BLaER1 treated with 17β-estradiol and CSF1 and Interleukin-3, amounts not matched to agents 10 nM and 100 nM (cell line): ENCODE measurements around the gene NTM.

ENCODE experiments used
- H3K27ac ChIP-seq, 11 experiments: shearing (Covaris generic); formaldehyde crosslinking; 2 replicates each; pipeline ENCODE4 v1.8.1; 2022
- H3K27me3 ChIP-seq, 11 experiments: shearing (Covaris generic); formaldehyde crosslinking; 2 replicates each; pipeline ENCODE4 v1.8.1; 2022
- H3K36me3 ChIP-seq, 11 experiments: shearing (Covaris generic); formaldehyde crosslinking; 2 replicates each; pipeline ENCODE4 v1.8.1; 2022
- H3K4me1 ChIP-seq, 10 experiments: shearing (Covaris generic); formaldehyde crosslinking; 2 replicates each; pipeline ENCODE4 v1.8.1; 2022
- H3K4me2 ChIP-seq, 11 experiments: shearing (Covaris generic); formaldehyde crosslinking; 2 replicates each; pipeline ENCODE4 v1.8.1; 2022
- H3K4me3 ChIP-seq, 10 experiments: shearing (Covaris generic); formaldehyde crosslinking; 2 replicates each; pipeline ENCODE4 v1.8.1; 2022
- H3K9ac ChIP-seq, 11 experiments: shearing (Covaris generic); formaldehyde crosslinking; 2 replicates each; pipeline ENCODE4 v1.8.1; 2022
- H3K9me3 ChIP-seq, 11 experiments: shearing (Covaris generic); formaldehyde crosslinking; replicated peaks in 1 of 11; 2 replicates each; pipeline ENCODE4 v1.8.1; 2022
- H4K20me1 ChIP-seq, 11 experiments: shearing (Covaris generic); formaldehyde crosslinking; 2 replicates each; pipeline ENCODE4 v1.8.1; 2022
- Cebpa-rat ChIP-seq, 11 experiments: shearing (Covaris generic); IDR thresholded peaks; 2 replicates each; pipeline ENCODE4 v1.8.1; 2022

Gene NTM

DNA sequence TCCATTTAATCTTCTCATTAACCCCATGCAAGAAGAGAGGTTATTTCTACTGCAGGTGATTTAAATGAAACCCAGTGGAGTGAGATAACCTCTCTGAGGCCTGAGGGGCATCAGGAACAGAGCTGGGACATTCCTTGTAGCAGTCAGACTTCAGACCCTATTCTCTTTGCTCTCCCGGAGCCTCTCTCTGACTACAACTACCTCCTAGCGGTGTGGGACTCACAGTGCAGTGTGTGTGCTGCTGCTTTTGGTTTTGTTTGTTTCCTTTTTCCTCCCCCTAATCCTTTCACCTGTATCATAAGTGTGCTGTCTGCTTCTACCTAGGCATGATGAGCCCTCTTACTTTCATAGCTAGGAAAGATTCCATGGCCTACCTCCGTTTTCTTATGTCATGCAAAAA is 769.6 kb downstream of the NTM start:
- no peak overlapping the region for H3K4me3 ChIP-seq
- no peak for TF ChIP-seq Cebpa-rat (IDR thresholded peaks at IDR 0.05)
- no peaks in the 10 kb centered on the region for H3K36me3 ChIP-seq
- H3K9me3 ChIP-seq, result no peaks in the 10 kb centered on the region
- no peak overlapping the region for H3K4me2 ChIP-seq
- H3K9ac ChIP-seq, result no peak overlapping the region
- H3K27me3 ChIP-seq, result no peaks in the 10 kb centered on the region
- H3K27ac ChIP-seq, result no peak overlapping the region
- no peaks in the 10 kb centered on the region for H3K4me1 ChIP-seq
- no peaks in the 10 kb centered on the region for H4K20me1 ChIP-seq

DNA sequence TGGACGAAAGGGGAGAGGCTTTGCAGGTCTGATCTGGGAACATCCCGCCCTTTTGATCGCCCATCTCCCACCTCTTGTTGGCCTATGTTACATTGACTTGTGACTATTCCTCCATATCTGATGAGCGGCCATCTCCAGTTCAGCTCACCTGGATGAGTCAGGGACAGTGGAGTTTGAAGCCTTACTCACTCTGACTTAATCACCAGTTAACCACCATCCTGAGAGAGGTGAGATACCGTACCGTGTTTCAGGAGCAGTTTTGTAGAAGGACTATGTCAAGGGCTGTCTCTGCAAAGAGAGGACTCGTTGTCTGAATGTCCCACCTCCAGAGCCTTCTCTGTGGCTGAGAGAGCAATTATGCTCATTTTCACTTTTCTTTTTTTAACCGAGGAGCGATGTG is 771.7 kb downstream of the NTM start:
- no peaks in the 10 kb centered on the region for H3K9me3 ChIP-seq
- H3K36me3 ChIP-seq, result no peaks in the 10 kb centered on the region
- no peaks in the 10 kb centered on the region for H3K27me3 ChIP-seq
- no peaks in the 10 kb centered on the region for H3K4me1 ChIP-seq
- no peak overlapping the region for H3K9ac ChIP-seq
- TF ChIP-seq Cebpa-rat (IDR thresholded peaks at IDR 0.05), result no peak
- H4K20me1 ChIP-seq, result no peaks in the 10 kb centered on the region
- no peak overlapping the region for H3K27ac ChIP-seq
- H3K4me3 ChIP-seq, result no peak overlapping the region
- no peak overlapping the region for H3K4me2 ChIP-seq

DNA sequence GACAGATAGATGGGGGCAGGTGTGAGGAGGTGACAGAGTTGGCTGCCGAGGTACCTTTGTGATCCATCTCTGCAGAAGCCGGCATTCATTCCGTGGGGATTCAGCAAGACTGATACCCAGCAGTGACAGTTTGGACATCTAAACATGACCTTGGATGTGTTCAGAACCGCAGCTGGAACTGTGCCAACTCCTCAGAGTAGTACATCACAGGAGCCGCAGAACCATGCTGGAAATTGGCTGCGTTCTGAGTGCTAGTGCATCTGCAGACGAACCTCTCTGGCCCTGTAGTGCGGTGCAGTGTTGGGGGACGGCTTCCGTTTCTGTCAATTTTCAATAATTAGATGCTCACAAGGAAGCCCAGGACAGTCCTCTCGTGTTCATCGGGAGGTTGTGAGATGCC is 772.1 kb downstream of the NTM start:
- no peak overlapping the region for H3K9ac ChIP-seq
- H3K27me3 ChIP-seq, result no peaks in the 10 kb centered on the region
- H3K4me3 ChIP-seq, result no peak overlapping the region
- H3K4me2 ChIP-seq, result no peak overlapping the region
- H3K4me1 ChIP-seq, result no peaks in the 10 kb centered on the region
- no peak overlapping the region for H3K27ac ChIP-seq
- no peak for TF ChIP-seq Cebpa-rat (IDR thresholded peaks at IDR 0.05)
- H4K20me1 ChIP-seq, result no peaks in the 10 kb centered on the region
- H3K9me3 ChIP-seq, result no peaks in the 10 kb centered on the region
- no peaks in the 10 kb centered on the region for H3K36me3 ChIP-seq

DNA sequence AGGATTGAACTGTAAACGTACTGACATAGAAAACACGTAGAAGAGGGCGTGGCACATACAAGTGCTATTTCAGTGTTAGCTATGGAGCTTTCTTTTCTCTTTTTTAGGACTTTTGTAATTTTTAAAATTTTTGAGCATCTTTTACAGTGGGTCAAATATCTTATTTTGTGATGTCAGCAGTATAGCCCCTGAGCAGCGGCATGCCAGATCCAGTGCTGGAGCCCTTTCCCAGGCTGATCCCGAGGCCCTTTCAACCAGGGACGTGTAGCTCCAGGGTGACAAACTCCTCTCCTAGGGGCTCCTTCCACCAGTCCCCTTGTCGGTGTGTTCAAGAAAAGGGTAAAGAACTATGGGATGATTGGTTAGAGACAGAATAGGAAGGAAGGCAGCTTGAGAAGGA is 777.0 kb downstream of the NTM start:
- Histone ChIP-seq H3K36me3 (no peaks in the 10 kb centered on the region), H3K27ac (no peak overlapping the region), H3K9me3 (no peaks in the 10 kb centered on the region)

DNA sequence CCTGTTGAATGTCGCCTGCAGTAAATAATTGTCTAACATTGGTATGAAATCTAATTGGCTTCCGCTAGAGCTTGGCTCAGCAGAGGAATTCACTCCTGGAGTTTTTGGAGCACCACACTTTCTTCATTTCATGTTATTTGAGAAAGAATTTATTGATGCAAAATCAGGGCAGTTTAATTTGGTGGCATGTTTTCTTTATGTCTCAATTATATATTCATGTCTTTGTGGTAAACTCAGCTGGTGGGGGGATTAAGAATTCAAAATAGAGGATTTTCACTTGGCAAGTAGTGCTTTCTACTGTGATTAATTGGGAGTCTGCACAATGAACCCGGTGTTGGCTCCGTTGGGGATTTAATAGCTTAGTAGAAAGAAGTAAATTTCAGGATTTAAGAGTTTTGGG is 784.4 kb downstream of the NTM start:
- Histone ChIP-seq H3K27ac (no peak overlapping the region), H3K9ac (no peak overlapping the region), H3K36me3 (no peaks in the 10 kb centered on the region), H3K4me2 (no peak overlapping the region), H3K9me3 (no peaks in the 10 kb centered on the region), H4K20me1 (no peaks in the 10 kb centered on the region), H3K27me3 (no peaks in the 10 kb centered on the region), H3K4me1 (no peaks in the 10 kb centered on the region), H3K4me3 (no peak overlapping the region)
- TF ChIP-seq Cebpa-rat (IDR thresholded peaks at IDR 0.05), result no peak

More for the DNA sequence above, 777.0 kb downstream of the NTM start:
- Histone ChIP-seq H3K4me3 (no peak overlapping the region), H3K4me2 (no peak overlapping the region), H3K9ac (no peak overlapping the region), H4K20me1 (no peaks in the 10 kb centered on the region), H3K27me3 (no peaks in the 10 kb centered on the region), H3K4me1 (no peaks in the 10 kb centered on the region)
- TF ChIP-seq Cebpa-rat (IDR thresholded peaks at IDR 0.05), result no peak

DNA sequence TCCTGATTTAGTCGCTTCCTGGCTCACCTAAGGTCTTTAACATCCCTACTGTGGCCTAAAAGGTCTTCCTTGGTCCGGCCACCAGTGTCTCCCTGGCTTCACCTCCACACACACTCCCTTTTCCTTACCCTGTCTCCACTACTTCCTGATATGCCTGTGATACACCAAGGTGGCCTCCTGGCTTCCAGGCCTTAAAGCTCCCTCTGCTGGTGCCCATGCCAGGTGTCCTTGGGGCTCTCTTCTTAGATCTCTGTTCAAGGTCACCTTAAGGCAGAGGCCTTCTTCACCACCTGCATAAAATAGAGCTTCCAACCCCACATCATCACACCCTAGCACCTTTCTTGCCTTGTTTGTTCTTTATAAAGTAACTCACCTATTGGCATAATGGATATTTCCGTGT is 787.7 kb downstream of the NTM start:
- Histone ChIP-seq H3K9me3 (no peaks in the 10 kb centered on the region), H3K27ac (no peak overlapping the region), H3K4me3 (no peak overlapping the region), H4K20me1 (no peaks in the 10 kb centered on the region), H3K9ac (no peak overlapping the region), H3K4me1 (no peaks in the 10 kb centered on the region), H3K27me3 (no peaks in the 10 kb centered on the region), H3K36me3 (no peaks in the 10 kb centered on the region), H3K4me2 (no peak overlapping the region)
- no peak for TF ChIP-seq Cebpa-rat (IDR thresholded peaks at IDR 0.05)

DNA sequence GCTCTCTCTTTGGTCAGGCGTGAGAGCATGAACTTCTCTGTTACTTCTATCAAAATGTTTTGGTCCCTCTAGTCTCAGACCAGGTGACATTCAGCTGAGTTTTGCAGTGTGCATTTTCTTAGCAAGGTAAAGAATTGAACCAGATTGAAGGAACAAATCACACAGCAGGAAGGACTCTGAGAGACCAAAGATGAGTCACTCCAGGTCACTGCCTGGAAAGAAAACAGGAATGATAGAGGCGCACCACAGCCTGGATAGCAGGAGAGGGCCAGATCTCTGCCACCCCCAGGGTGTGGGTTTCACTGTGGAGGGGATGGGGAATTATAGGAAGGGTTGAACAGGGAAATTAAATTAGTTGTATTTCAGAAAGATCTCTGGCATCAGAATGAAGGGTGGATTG is 788.3 kb downstream of the NTM start:
- TF ChIP-seq Cebpa-rat (IDR thresholded peaks at IDR 0.05), result no peak
- Histone ChIP-seq H3K4me1 (no peaks in the 10 kb centered on the region), H3K27ac (no peak overlapping the region), H3K36me3 (no peaks in the 10 kb centered on the region), H3K4me3 (no peak overlapping the region), H3K4me2 (no peak overlapping the region), H3K9ac (no peak overlapping the region), H4K20me1 (no peaks in the 10 kb centered on the region), H3K9me3 (no peaks in the 10 kb centered on the region), H3K27me3 (no peaks in the 10 kb centered on the region)

DNA sequence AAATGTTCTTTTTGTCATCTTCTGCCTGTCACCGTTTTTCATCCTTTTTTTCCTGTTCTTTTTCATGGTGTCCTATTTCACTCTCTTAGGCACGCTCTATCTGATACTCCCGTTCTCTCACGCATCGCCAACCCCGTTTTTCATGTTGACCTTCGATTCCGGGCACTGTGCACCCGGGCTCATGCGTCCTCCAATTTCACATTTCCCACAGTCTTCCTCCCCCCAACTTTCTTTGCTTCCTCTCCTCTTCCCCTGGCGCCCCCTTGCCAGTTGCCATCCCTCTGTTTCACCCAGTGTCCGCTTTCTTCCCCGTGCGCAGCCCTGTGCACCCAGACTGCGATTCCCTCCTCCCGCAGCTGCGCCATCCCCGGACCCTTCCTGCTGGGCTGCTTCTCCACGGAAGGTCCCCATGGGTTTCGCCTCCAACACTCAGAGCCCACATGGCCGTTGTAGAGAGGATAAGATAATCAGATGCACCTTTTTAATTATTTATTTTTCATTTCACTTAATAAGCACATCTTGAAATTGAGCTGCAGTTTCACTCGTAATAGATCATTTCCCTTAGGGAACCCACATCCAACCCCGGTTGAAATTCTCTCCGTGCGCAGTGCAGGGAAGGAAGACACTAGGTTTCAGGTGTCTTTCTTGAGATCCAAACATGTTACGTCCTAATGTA is 791.1 kb downstream of the NTM start:
- no peaks in the 10 kb centered on the region for H3K9me3 ChIP-seq
- H3K27me3 ChIP-seq, result no peaks in the 10 kb centered on the region

DNA sequence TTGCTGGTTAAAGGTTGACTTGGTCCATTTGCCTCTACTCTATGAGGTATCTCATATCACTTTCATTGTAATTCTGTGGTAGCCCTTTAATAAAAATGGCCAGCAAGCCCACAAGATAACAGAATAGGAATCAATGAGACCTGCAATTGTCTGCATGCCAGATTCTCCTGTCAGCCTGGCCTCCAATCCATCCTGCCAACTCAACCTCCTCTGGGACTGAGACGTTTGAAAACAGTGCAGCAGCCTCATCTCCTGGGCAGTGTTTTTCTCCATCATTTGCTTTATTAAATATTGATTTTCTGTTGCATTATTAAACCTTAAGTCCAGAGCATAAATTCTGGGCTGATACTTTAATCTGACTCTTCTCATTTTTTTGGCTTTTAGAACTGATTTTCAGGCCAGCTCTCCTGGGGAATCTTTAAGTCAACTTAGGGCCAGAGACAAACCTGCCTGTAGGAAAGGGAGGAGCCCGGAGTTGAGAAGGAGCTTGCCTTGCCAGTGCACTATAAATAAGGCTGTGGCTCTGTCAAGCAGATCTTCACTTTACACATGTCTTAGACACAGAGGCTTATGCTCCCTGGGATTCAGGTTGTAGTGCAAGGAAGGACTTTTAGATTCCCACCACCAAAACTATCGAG is 798.0 kb downstream of the NTM start:
- H4K20me1 ChIP-seq, result no peaks in the 10 kb centered on the region
- H3K4me2 ChIP-seq, result no peak overlapping the region
- H3K27me3 ChIP-seq, result no peaks in the 10 kb centered on the region
- H3K27ac ChIP-seq, result no peak overlapping the region
- H3K4me3 ChIP-seq, result no peak overlapping the region
- H3K9me3 ChIP-seq, result no peaks in the 10 kb centered on the region
- no peaks in the 10 kb centered on the region for H3K4me1 ChIP-seq
- no peak overlapping the region for H3K9ac ChIP-seq
- no peaks in the 10 kb centered on the region for H3K36me3 ChIP-seq
- TF ChIP-seq Cebpa-rat (IDR thresholded peaks at IDR 0.05), result no peak

More for the DNA sequence above, 791.1 kb downstream of the NTM start:
- Histone ChIP-seq H4K20me1 (no peaks in the 10 kb centered on the region), H3K27ac (no peak overlapping the region), H3K36me3 (no peaks in the 10 kb centered on the region), H3K4me2 (no peak overlapping the region), H3K9ac (no peak overlapping the region), H3K4me3 (no peak overlapping the region), H3K4me1 (no peaks in the 10 kb centered on the region)
- TF ChIP-seq Cebpa-rat (IDR thresholded peaks at IDR 0.05), result no peak

DNA sequence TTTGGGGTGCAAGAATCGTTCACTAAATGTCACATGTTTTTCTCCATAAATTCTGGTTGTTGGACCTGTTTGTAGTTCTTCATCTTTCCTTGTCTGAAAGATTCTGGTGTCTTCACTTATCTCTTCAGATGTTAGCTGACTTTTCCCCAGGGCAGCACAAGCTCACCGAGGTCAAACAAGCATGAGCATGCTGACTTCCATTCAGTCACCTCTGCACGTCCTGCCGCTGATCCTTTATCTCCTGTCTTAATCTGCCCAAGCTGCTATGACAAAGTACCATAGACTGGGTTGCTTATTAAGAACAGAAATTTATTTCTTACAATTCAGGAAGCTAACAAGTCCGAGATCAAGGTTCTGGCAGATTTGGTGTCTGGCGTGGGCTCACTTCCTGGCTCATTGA is 800.6 kb downstream of the NTM start:
- no peak overlapping the region for H3K4me3 ChIP-seq
- no peaks in the 10 kb centered on the region for H3K36me3 ChIP-seq
- H3K27me3 ChIP-seq, result no peaks in the 10 kb centered on the region
- H3K4me2 ChIP-seq, result no peak overlapping the region
- no peak overlapping the region for H3K27ac ChIP-seq
- H4K20me1 ChIP-seq, result no peaks in the 10 kb centered on the region; a peak in 1 of 22 replicates
- H3K9me3 ChIP-seq, result no peaks in the 10 kb centered on the region
- H3K4me1 ChIP-seq, result no peaks in the 10 kb centered on the region
- H3K9ac ChIP-seq, result no peak overlapping the region
- TF ChIP-seq Cebpa-rat (IDR thresholded peaks at IDR 0.05), result no peak
